Measurements from ENCODE around the gene CMTM4. TPM values are rescaled to one million over a fixed set of nuclear protein-coding genes. Genes with fewer than 3 reads are reported as not detected.
A peak's percentile ranks its signal among the peaks of the same experiment; 100 is the strongest.

CMTM4 gene
- total and polyA plus RNA-seq, 2 experiments from 2014 or later, result 14.1 to 77.0 TPM

DNA sequence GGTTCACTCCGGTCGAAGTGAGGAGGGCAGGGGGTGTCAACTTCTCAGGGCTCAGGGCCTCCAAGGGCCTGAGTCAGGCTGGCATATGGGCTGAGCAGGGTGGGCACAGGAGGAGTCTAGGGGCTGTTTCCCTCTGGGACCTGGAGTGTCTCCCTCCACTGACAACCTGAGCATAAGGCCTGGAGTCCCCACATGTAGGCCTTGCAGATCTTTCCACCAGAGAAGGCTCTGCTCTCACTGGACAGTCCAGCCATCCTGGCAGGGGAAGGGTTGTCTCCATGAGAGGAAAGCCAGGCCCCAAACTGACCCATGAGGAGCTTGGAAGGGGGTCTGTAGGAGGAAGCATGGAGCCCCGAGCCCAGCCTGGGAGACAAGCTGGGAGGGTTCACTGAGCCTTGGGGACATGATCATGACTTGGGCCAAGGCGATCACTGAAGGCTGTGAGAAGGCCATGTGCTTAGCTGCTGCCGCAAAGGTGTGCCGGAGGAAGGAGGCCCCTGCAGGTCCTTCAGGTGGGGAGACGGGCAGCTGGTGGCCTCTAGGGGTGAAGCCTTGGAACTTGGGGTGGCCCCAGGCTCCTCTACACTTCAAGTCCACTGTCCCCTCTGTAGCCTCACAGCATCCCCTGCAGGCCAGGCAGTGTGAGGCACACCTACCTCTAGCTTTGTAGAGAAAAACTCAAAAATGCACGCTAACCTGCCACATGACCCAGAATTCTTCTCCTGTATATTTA, 107.4 kb downstream of the CMTM4 start:
- H3F3A ChIP-seq (replicated peaks; ENCODE audit: low read depth), result no peaks in the 10 kb centered on the region
- Mint-ChIP-seq H3K27me3 (ENCODE audit: insufficient read depth, low read depth, poor library complexity) (peaks cover 10% of the 10 kb centered on the region), H3K9me3 (no peaks in the 10 kb centered on the region), H3K4me3 (no peak overlapping the region), H3K27ac (no peak overlapping the region), H3K4me1 (peaks cover 26% of the 10 kb centered on the region), H3K36me3 (ENCODE audit: low read depth) (no peaks in the 10 kb centered on the region)
- DNase-seq (ENCODE audit: low spot score) (peak; percentile 92), ATAC-seq (peak; percentile 99)
- H2AFZ ChIP-seq, result no peak overlapping the region
- H3K36me3 ChIP-seq (ENCODE audit: insufficient read depth), result no peaks in the 10 kb centered on the region
- 0 out of 2 replicates have a peak, but pooled peaks have one; percentile 25 for TF ChIP-seq CREB1 (CRISPR knock-in tag; IDR thresholded peaks at IDR 0.05; ENCODE audit: low read depth)
- TF ChIP-seq STAT1 (IDR thresholded peaks at IDR 0.05; ENCODE audit: unreplicated experiment), result no peak
- TF ChIP-seq, protein P1, sequence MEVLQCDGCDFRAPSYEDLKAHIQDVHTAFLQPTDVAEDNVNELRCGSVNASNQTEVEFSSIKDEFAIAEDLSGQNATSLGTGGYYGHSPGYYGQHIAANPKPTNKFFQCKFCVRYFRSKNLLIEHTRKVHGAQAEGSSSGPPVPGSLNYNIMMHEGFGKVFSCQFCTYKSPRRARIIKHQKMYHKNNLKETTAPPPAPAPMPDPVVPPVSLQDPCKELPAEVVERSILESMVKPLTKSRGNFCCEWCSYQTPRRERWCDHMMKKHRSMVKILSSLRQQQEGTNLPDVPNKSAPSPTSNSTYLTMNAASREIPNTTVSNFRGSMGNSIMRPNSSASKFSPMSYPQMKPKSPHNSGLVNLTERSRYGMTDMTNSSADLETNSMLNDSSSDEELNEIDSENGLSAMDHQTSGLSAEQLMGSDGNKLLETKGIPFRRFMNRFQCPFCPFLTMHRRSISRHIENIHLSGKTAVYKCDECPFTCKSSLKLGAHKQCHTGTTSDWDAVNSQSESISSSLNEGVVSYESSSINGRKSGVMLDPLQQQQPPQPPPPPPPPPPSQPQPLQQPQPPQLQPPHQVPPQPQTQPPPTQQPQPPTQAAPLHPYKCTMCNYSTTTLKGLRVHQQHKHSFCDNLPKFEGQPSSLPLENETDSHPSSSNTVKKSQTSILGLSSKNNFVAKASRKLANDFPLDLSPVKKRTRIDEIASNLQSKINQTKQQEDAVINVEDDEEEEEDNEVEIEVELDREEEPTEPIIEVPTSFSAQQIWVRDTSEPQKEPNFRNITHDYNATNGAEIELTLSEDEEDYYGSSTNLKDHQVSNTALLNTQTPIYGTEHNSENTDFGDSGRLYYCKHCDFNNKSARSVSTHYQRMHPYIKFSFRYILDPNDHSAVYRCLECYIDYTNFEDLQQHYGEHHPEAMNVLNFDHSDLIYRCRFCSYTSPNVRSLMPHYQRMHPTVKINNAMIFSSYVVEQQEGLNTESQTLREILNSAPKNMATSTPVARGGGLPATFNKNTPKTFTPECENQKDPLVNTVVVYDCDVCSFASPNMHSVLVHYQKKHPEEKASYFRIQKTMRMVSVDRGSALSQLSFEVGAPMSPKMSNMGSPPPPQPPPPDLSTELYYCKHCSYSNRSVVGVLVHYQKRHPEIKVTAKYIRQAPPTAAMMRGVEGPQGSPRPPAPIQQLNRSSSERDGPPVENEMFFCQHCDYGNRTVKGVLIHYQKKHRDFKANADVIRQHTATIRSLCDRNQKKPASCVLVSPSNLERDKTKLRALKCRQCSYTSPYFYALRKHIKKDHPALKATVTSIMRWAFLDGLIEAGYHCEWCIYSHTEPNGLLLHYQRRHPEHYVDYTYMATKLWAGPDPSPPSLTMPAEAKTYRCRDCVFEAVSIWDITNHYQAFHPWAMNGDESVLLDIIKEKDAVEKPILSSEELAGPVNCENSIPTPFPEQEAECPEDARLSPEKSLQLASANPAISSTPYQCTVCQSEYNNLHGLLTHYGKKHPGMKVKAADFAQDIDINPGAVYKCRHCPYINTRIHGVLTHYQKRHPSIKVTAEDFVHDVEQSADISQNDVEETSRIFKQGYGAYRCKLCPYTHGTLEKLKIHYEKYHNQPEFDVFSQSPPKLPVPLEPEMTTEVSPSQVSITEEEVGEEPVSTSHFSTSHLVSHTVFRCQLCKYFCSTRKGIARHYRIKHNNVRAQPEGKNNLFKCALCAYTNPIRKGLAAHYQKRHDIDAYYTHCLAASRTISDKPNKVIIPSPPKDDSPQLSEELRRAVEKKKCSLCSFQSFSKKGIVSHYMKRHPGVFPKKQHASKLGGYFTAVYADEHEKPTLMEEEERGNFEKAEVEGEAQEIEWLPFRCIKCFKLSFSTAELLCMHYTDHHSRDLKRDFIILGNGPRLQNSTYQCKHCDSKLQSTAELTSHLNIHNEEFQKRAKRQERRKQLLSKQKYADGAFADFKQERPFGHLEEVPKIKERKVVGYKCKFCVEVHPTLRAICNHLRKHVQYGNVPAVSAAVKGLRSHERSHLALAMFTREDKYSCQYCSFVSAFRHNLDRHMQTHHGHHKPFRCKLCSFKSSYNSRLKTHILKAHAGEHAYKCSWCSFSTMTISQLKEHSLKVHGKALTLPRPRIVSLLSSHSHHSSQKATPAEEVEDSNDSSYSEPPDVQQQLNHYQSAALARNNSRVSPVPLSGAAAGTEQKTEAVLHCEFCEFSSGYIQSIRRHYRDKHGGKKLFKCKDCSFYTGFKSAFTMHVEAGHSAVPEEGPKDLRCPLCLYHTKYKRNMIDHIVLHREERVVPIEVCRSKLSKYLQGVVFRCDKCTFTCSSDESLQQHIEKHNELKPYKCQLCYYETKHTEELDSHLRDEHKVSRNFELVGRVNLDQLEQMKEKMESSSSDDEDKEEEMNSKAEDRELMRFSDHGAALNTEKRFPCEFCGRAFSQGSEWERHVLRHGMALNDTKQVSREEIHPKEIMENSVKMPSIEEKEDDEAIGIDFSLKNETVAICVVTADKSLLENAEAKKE (CRISPR knock-in tag; IDR thresholded peaks at IDR 0.05), result peak; percentile 91
- no peak for TF ChIP-seq JUNB (IDR thresholded peaks at IDR 0.05; ENCODE audit: unreplicated experiment)
- TF ChIP-seq NANOG (IDR thresholded peaks at IDR 0.05; ENCODE audit: borderline replicate concordance), result no peak
- TF ChIP-seq, protein P2, sequence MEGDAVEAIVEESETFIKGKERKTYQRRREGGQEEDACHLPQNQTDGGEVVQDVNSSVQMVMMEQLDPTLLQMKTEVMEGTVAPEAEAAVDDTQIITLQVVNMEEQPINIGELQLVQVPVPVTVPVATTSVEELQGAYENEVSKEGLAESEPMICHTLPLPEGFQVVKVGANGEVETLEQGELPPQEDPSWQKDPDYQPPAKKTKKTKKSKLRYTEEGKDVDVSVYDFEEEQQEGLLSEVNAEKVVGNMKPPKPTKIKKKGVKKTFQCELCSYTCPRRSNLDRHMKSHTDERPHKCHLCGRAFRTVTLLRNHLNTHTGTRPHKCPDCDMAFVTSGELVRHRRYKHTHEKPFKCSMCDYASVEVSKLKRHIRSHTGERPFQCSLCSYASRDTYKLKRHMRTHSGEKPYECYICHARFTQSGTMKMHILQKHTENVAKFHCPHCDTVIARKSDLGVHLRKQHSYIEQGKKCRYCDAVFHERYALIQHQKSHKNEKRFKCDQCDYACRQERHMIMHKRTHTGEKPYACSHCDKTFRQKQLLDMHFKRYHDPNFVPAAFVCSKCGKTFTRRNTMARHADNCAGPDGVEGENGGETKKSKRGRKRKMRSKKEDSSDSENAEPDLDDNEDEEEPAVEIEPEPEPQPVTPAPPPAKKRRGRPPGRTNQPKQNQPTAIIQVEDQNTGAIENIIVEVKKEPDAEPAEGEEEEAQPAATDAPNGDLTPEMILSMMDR (conservative IDR thresholded peaks at IDR 0.05; ENCODE audit: low read depth in 2 of 2), result peak; percentile 85 to 98
- no peaks in the 10 kb centered on the region for H3K79me2 ChIP-seq (replicated peaks; ENCODE audit: insufficient read depth)
- H3K4me3 ChIP-seq, result no peak overlapping the region
- H3K4me1 ChIP-seq (ENCODE audit: insufficient read depth), result peaks cover 3% of the 10 kb centered on the region; the same call in 1 of the 2 replicates
- H3K27ac ChIP-seq (ENCODE audit: low read depth), result no peak overlapping the region
- no peaks in the 10 kb centered on the region for H3K9me2 ChIP-seq (ENCODE audit: insufficient read depth)
- H3K4me2 ChIP-seq, result no peak overlapping the region
- H3K27me3 ChIP-seq (ENCODE audit: insufficient read depth), result no peaks in the 10 kb centered on the region
- no peaks in the 10 kb centered on the region for H4K20me1 ChIP-seq (replicated peaks; ENCODE audit: insufficient read depth)

Measured in GM23338 (cell line).